SH-SY5Y (cell line): ENCODE data around the gene UFD1.

Experiments used
- GATA2 ChIP-seq: IDR thresholded peaks from 2 replicates; pipeline ENCODE4 v1.6.1; 2011; ENCODE audit warnings: mild to moderate bottlenecking, low read depth, low read length
- GATA3 ChIP-seq: IDR thresholded peaks from 2 replicates; pipeline ENCODE4 v1.6.1; 2011; ENCODE audit warnings: low read depth, mild to moderate bottlenecking, low read length, moderate library complexity

DNA sequence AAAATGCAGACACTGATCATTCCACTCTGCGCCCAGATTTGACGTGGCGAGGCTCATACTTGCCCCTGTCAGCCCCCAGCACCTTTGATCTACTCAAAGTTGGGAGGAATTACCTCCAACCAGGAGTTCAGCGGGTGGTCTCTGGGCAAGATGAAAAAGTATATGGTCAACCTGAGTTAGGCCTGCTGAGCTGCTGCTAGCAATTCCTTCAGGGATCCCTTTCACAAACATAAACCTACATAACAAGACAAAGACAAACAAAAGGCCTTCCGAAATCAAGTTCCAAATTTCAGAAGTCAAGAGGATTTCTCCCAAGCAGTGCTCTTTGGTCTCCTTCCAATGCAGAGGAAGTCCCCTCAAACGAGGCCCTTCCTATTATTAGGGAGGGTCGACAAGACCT, 24.4 kb upstream of the UFD1 start:
- TF ChIP-seq GATA2: no peak
- no peak for TF ChIP-seq GATA3
